OCI-M2 (cell line): ENCODE data around the gene DPYD.
"Not testable (repeated sequence)": the region's sequence is repeated elsewhere in the genome, so short reads cannot be mapped to it uniquely, and the experiment has no call there.

Source experiments
- DNase-seq: peaks from one replicate; lab custom pipeline; 2025; ENCODE audit not compliant: unreplicated experiment; lab: John Stamatoyannopoulos, UW

Gene DPYD

GRCh38 chr1:97379387-97380075 is 541.3 kb downstream of the DPYD start:
- DNase-seq: no peak

GRCh38 chr1:97378596-97378995 is 542.2 kb downstream of the DPYD start:
- DNase-seq: no peak

- no peak for DNase-seq
These were observed 543.3 kb downstream of the DPYD start for GRCh38 chr1:97377432-97378034.

- no peak for DNase-seq
These were observed 547.8 kb downstream of the DPYD start for GRCh38 chr1:97373000-97373399.

- no peak for DNase-seq
These were observed 548.3 kb downstream of the DPYD start for GRCh38 chr1:97372531-97372930.

- DNase-seq: no peak
These were observed 552.5 kb downstream of the DPYD start for GRCh38 chr1:97368296-97368695.

GRCh38 chr1:97366984-97367383 is 553.9 kb downstream of the DPYD start:
- no peak for DNase-seq

GRCh38 chr1:97365026-97365425 is 555.8 kb downstream of the DPYD start:
- no peak for DNase-seq

- no peak for DNase-seq
These were observed 556.7 kb downstream of the DPYD start for GRCh38 chr1:97364086-97364485.

- no peak for DNase-seq
These were observed 564.5 kb downstream of the DPYD start for GRCh38 chr1:97356309-97356708.

- DNase-seq: no peak
These were observed 567.9 kb downstream of the DPYD start for GRCh38 chr1:97352936-97353382.

- DNase-seq: no peak
These were observed 569.0 kb downstream of the DPYD start for GRCh38 chr1:97351846-97352245.

GRCh38 chr1:97350662-97351061 is 570.2 kb downstream of the DPYD start:
- no peak for DNase-seq

GRCh38 chr1:97350241-97350640 is 570.6 kb downstream of the DPYD start:
- no peak for DNase-seq

GRCh38 chr1:97349794-97350193 is 571.0 kb downstream of the DPYD start:
- DNase-seq: not testable (repeated sequence)

GRCh38 chr1:97348599-97349265 is 572.1 kb downstream of the DPYD start:
- no peak for DNase-seq

- DNase-seq: no peak
These were observed 579.9 kb downstream of the DPYD start for GRCh38 chr1:97340951-97341350.

GRCh38 chr1:97338347-97338746 is 582.5 kb downstream of the DPYD start:
- no peak for DNase-seq

- DNase-seq: no peak
These were observed 583.4 kb downstream of the DPYD start for GRCh38 chr1:97337250-97338030.

GRCh38 chr1:97334454-97334853 is 586.4 kb downstream of the DPYD start:
- no peak for DNase-seq

- no peak for DNase-seq
These were observed 588.1 kb downstream of the DPYD start for GRCh38 chr1:97332716-97333115.

- no peak for DNase-seq
These were observed 589.7 kb downstream of the DPYD start for GRCh38 chr1:97331165-97331564.
